ENCODE measurements around the gene TUBA1C.

GRCh38 chr12:49287876-49288275, 23.0 kb downstream of the TUBA1C start:
- TF ChIP-seq, protein P1, sequence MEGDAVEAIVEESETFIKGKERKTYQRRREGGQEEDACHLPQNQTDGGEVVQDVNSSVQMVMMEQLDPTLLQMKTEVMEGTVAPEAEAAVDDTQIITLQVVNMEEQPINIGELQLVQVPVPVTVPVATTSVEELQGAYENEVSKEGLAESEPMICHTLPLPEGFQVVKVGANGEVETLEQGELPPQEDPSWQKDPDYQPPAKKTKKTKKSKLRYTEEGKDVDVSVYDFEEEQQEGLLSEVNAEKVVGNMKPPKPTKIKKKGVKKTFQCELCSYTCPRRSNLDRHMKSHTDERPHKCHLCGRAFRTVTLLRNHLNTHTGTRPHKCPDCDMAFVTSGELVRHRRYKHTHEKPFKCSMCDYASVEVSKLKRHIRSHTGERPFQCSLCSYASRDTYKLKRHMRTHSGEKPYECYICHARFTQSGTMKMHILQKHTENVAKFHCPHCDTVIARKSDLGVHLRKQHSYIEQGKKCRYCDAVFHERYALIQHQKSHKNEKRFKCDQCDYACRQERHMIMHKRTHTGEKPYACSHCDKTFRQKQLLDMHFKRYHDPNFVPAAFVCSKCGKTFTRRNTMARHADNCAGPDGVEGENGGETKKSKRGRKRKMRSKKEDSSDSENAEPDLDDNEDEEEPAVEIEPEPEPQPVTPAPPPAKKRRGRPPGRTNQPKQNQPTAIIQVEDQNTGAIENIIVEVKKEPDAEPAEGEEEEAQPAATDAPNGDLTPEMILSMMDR (IDR thresholded peaks at IDR 0.05): no peak
- TF ChIP-seq POLR2A (IDR thresholded peaks at IDR 0.05): no peak
